Measurements from ENCODE around the gene LRP1B.

GRCh38 chr2:140349695-140350094, 1781.1 kb downstream of the LRP1B start:
- TF ChIP-seq POLR2A (IDR thresholded peaks at IDR 0.05; ENCODE audit: control extremely low read depth in 1 of 2, low read depth in 2 of 2, low read length in 2 of 2) = no peak
- TF ChIP-seq EZH2 (IDR thresholded peaks at IDR 0.05; ENCODE audit: low read depth, low read length, severe bottlenecking) = no peak

Data from H1 (cell line).